Measurements from ENCODE around the gene RGCC. TPM values are rescaled to one million over a fixed set of nuclear protein-coding genes. Genes with fewer than 3 reads are reported as not detected.

The RGCC gene
- total RNA-seq, 2 donors from 2014 or later, result 6.2 to 9.0 TPM

DNA sequence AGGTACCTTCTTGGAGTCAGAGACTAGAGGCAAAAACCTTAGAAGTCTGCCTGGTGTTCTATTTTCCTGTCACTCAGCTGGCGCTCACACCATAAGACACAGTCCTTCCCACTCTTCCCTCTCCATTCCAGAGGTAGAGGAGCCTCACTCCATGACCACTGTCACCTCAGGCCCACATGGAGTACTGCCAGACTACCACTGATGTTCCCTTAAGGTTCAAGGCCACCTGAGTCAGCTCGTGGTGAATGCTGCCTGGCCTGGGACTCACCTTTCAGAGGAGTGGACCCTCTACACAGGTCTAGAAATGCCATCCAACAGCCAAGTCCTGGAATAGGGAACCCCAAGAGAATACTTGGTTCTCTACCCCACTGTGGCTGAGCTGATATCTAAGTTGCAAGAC lies 29.9 kb downstream of the RGCC start:
- Mint-ChIP-seq H3K9me3 (peaks cover 6% of the 10 kb centered on the region), H3K27me3 (peaks cover 0 to 6% of the 10 kb centered on the region in 2 donors), H3K4me3 (no peak overlapping the region), H3K4me1 (ENCODE audit: low read depth in 2 of 2) (peaks cover 12 to 17% of the 10 kb centered on the region in 2 donors), H3K27ac (no peak overlapping the region), H3K36me3 (peaks cover 26% of the 10 kb centered on the region)
- DNase-seq (ENCODE audit: low spot score) (no peak), ATAC-seq (peak in 1 of 2 donors; percentile 36)

DNA sequence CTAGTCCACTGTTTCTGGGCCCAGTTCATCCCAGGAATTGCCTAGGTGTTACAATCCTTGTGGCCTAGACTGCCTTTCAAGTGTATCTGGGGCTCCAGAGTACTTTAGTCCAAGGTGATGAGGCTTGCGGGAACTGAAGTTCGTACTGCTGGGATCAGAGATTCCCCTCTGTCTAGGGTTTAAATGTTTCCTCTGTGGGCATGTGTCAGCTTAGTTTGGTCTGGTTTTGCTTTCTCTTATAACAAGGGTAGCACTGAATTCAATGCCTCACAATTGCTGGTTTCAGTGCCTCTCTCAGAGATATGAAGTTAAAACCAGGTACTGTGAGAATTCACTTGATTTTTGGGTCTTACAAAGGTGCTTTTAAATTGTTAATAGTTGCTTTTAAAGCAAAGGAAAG lies 30.8 kb downstream of the RGCC start:
- Mint-ChIP-seq H3K4me1 (ENCODE audit: low read depth in 2 of 2) (peaks cover 21 to 26% of the 10 kb centered on the region in 2 donors), H3K9me3 (peaks cover 6% of the 10 kb centered on the region), H3K27me3 (peaks cover 0 to 6% of the 10 kb centered on the region in 2 donors), H3K4me3 (no peak overlapping the region), H3K27ac (no peak overlapping the region), H3K36me3 (peaks cover 17% of the 10 kb centered on the region)
- ATAC-seq, result no peak
- DNase-seq (ENCODE audit: low spot score), result no peak

DNA sequence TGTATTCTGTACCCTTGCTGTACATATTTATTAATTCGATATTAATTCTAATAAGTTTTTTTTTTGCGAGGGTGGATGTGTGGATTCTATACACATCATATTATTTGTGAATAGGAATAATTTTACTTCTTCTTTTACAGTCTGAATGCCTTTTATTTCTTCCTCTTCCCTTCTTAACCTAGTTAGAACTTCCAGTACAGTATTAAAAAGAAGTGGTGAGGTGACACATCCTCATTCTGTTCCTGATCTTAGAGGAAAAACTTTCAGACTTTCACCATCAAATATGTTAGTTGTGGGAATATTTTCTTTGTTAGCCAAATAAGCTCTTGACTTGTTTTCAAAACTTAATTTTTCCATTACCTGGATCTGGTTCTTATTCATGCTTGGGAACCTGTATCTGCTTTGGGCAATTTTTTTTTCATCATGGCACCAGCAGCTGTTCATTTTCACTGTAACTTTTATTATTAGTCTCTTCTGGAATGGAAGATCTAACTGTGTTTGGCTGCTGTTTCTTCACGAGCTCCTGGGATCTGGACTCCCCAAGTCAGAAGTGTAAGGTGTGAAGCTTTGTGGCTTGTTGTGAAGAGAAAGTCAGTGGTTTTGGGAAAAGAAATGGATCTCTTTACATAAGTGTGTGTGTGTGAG lies 33.1 kb downstream of the RGCC start:
- DNase-seq (ENCODE audit: low spot score), result no peak
- H3K27me3 Mint-ChIP-seq, result peaks cover 0 to 6% of the 10 kb centered on the region in 2 donors
- H3K27ac Mint-ChIP-seq, result peak overlapping the region; percentile 18 to 22
- H3K4me3 Mint-ChIP-seq, result no peak overlapping the region
- ATAC-seq, result no peak
- peaks cover 31 to 37% of the 10 kb centered on the region in 2 donors for H3K4me1 Mint-ChIP-seq (ENCODE audit: low read depth in 2 of 2)
- H3K9me3 Mint-ChIP-seq, result peaks cover 6% of the 10 kb centered on the region
- peaks cover 12% of the 10 kb centered on the region for H3K36me3 Mint-ChIP-seq

DNA sequence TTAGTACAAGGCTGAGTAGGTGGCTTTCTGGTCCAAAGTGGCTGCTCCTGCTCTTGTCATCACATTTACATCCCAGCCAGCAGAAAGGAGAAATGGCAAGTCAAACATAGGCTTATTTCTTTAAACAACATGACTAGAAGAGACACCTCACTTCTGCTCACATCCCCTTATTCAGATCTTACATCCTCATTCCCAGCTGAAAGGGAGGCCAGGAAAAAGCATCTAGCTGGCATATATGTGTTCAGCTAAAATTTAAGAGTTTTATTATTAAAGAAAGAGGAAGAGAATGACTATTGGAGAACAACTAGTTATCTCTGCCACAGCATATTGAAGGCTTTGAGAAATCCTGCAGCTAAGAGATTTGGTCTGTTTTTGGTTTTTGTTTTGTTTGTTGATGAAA lies 34.1 kb downstream of the RGCC start:
- peaks cover 31 to 40% of the 10 kb centered on the region in 2 donors for H3K4me1 Mint-ChIP-seq (ENCODE audit: low read depth in 2 of 2)
- H3K9me3 Mint-ChIP-seq, result no peaks in the 10 kb centered on the region
- H3K4me3 Mint-ChIP-seq, result peak overlapping the region; percentile 74
- peak overlapping the region; percentile 63 to 65 for H3K27ac Mint-ChIP-seq
- peaks cover 0 to 3% of the 10 kb centered on the region in 2 donors for H3K27me3 Mint-ChIP-seq
- no peak for DNase-seq (ENCODE audit: low spot score)
- no peak for ATAC-seq
- H3K36me3 Mint-ChIP-seq, result peaks cover 2% of the 10 kb centered on the region

- H3K27me3 Mint-ChIP-seq, result peaks cover 0 to 6% of the 10 kb centered on the region in 2 donors
- H3K36me3 Mint-ChIP-seq, result no peaks in the 10 kb centered on the region
- H3K4me3 Mint-ChIP-seq, result peak overlapping the region; percentile 74
- H3K9me3 Mint-ChIP-seq, result no peaks in the 10 kb centered on the region
- H3K27ac Mint-ChIP-seq, result peak overlapping the region; percentile 63 to 65
- ATAC-seq (peak; percentile 82 to 84), DNase-seq (ENCODE audit: low spot score) (no peak)
- H3K4me1 Mint-ChIP-seq (ENCODE audit: low read depth in 2 of 2), result peaks cover 34 to 45% of the 10 kb centered on the region in 2 donors
Observed at GRCh38 chr13:41492432-41493260, 35.3 kb downstream of the RGCC start.

- no peak for ATAC-seq
- Mint-ChIP-seq H3K27ac (no peak overlapping the region), H3K4me1 (ENCODE audit: low read depth in 2 of 2) (peaks cover 40 to 46% of the 10 kb centered on the region in 2 donors), H3K4me3 (no peak overlapping the region), H3K27me3 (peaks cover 0 to 6% of the 10 kb centered on the region in 2 donors), H3K9me3 (no peaks in the 10 kb centered on the region), H3K36me3 (no peaks in the 10 kb centered on the region)
- DNase-seq (ENCODE audit: low spot score), result no peak
Observed at GRCh38 chr13:41494202-41494601, 36.9 kb downstream of the RGCC start.

GRCh38 chr13:41495044-41495443 lies 37.7 kb downstream of the RGCC start:
- H3K4me1 Mint-ChIP-seq (ENCODE audit: low read depth in 2 of 2), result peaks cover 42 to 46% of the 10 kb centered on the region in 2 donors
- no peak for ATAC-seq
- DNase-seq (ENCODE audit: low spot score), result no peak
- H3K4me3 Mint-ChIP-seq, result no peak overlapping the region
- no peaks in the 10 kb centered on the region for H3K36me3 Mint-ChIP-seq
- H3K27me3 Mint-ChIP-seq, result peaks cover 0 to 6% of the 10 kb centered on the region in 2 donors
- no peak overlapping the region for H3K27ac Mint-ChIP-seq
- H3K9me3 Mint-ChIP-seq, result no peaks in the 10 kb centered on the region

GRCh38 chr13:41496420-41497234 lies 39.3 kb downstream of the RGCC start:
- ATAC-seq, result no peak
- Mint-ChIP-seq H3K4me1 (ENCODE audit: low read depth in 2 of 2) (peaks cover 41 to 42% of the 10 kb centered on the region in 2 donors), H3K27ac (no peak overlapping the region), H3K4me3 (no peak overlapping the region), H3K9me3 (no peaks in the 10 kb centered on the region), H3K36me3 (no peaks in the 10 kb centered on the region), H3K27me3 (peaks cover 0 to 3% of the 10 kb centered on the region in 2 donors)
- no peak for DNase-seq (ENCODE audit: low spot score)

DNA sequence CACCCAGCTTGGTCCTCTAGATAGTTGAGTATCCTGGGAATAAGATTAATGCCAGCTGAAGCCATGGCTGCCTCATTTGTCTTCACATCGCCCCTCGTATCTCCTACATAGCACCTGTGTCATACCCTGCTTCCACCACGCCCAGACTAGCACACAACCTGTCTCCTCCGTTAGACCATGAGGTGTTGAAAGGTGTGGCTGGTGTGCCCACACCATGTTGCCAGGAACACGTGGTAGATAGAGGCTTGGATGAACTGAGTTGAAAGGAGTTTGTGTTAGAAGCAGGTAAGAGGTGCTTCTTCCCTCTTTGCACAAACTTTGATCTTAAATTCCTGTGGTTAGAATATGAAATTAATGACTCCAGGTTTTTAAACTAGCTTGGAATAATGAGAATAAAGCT lies 40.1 kb downstream of the RGCC start:
- DNase-seq (ENCODE audit: low spot score), result no peak
- Mint-ChIP-seq H3K9me3 (no peaks in the 10 kb centered on the region), H3K4me3 (no peak overlapping the region), H3K36me3 (no peaks in the 10 kb centered on the region), H3K27ac (peak overlapping the region in 1 of 2 donors; percentile 40), H3K4me1 (ENCODE audit: low read depth in 2 of 2) (peaks cover 32 to 37% of the 10 kb centered on the region in 2 donors), H3K27me3 (peaks cover 3 to 4% of the 10 kb centered on the region in 2 donors)
- ATAC-seq, result no peak

- H3K36me3 Mint-ChIP-seq, result peaks cover 12% of the 10 kb centered on the region
- H3K27ac Mint-ChIP-seq, result no peak overlapping the region
- no peak overlapping the region for H3K4me3 Mint-ChIP-seq
- H3K27me3 Mint-ChIP-seq, result peaks cover 3 to 6% of the 10 kb centered on the region in 2 donors
- no peak for ATAC-seq
- H3K9me3 Mint-ChIP-seq, result peaks cover 5% of the 10 kb centered on the region
- no peak for DNase-seq (ENCODE audit: low spot score)
- peaks cover 20 to 21% of the 10 kb centered on the region in 2 donors for H3K4me1 Mint-ChIP-seq (ENCODE audit: low read depth in 2 of 2)
Observed at GRCh38 chr13:41499452-41499851, 42.1 kb downstream of the RGCC start.

- peaks cover 3 to 6% of the 10 kb centered on the region in 2 donors for H3K27me3 Mint-ChIP-seq
- peak in 1 of 2 donors; percentile 45 for ATAC-seq
- H3K4me1 Mint-ChIP-seq (ENCODE audit: low read depth in 2 of 2), result peaks cover 26 to 27% of the 10 kb centered on the region in 2 donors
- no peak overlapping the region for H3K27ac Mint-ChIP-seq
- DNase-seq (ENCODE audit: low spot score), result no peak
- H3K9me3 Mint-ChIP-seq, result peaks cover 5% of the 10 kb centered on the region
- H3K4me3 Mint-ChIP-seq, result no peak overlapping the region
- H3K36me3 Mint-ChIP-seq, result peaks cover 23% of the 10 kb centered on the region
Observed at GRCh38 chr13:41500511-41500910, 43.2 kb downstream of the RGCC start.

- peaks cover 27% of the 10 kb centered on the region for H3K36me3 Mint-ChIP-seq
- ATAC-seq, result no peak
- DNase-seq (ENCODE audit: low spot score), result no peak
- H3K9me3 Mint-ChIP-seq, result peaks cover 5% of the 10 kb centered on the region
- no peak overlapping the region for H3K27ac Mint-ChIP-seq
- peaks cover 3 to 6% of the 10 kb centered on the region in 2 donors for H3K27me3 Mint-ChIP-seq
- no peak overlapping the region for H3K4me3 Mint-ChIP-seq
- H3K4me1 Mint-ChIP-seq (ENCODE audit: low read depth in 2 of 2), result peaks cover 31 to 32% of the 10 kb centered on the region in 2 donors
Observed at GRCh38 chr13:41501281-41501680, 43.9 kb downstream of the RGCC start.

- Mint-ChIP-seq H3K4me1 (ENCODE audit: low read depth in 2 of 2) (peaks cover 28 to 32% of the 10 kb centered on the region in 2 donors), H3K9me3 (peaks cover 5% of the 10 kb centered on the region), H3K36me3 (peaks cover 27% of the 10 kb centered on the region), H3K27me3 (peaks cover 3 to 6% of the 10 kb centered on the region in 2 donors), H3K27ac (no peak overlapping the region), H3K4me3 (no peak overlapping the region)
- ATAC-seq, result no peak
- no peak for DNase-seq (ENCODE audit: low spot score)
Observed at GRCh38 chr13:41502031-41502430, 44.7 kb downstream of the RGCC start.

All from natural killer cell treated with Interleukin-12 subunit alpha and Interleukin-12 subunit beta and Interleukin-15 and Interleukin-18, amount 100 ng/mL, for 72 hours (primary cell).